IMR-90 (cell line): Measurements from ENCODE around the gene MNS1. TPM values are rescaled to one million over a fixed set of nuclear protein-coding genes. Genes with fewer than 3 reads are reported as not detected.

Source experiments
- ATAC-seq: fragments of 200-7000 bp; cut with Tn5 transposase; 2 replicates; pipeline ENCODE4 v1.9.1; 2020; ENCODE audit warnings: low read depth, mild to moderate bottlenecking, moderate library complexity
- BruUV-seq: library from RNA; stranded (reverse); fragments of 400-500 nt; replicated peaks from 2 replicates; lab custom pipeline; 2021; lab: Mats Ljungman, UMichigan
- CTCF ChIA-PET: fragments of 300-600 bp; formaldehyde crosslinking; extraction: SDS; loops from one replicate; lab custom pipeline; 2021; ENCODE audit warnings: antibody characterized with exemption; lab: Yijun Ruan, JAX
- POLR2A ChIA-PET: fragments of 300-600 bp; sonication (Branson Sonifier 250); formaldehyde crosslinking; loops from one replicate; lab custom pipeline; 2022; ENCODE audit warnings: antibody characterized with exemption; ENCODE audit not compliant: unreplicated experiment; lab: Charles Lee
- DNase-seq: peaks from one replicate; pipeline ENCODE4 v3.0.0; 2013
- H2AFZ ChIP-seq: replicated peaks from 2 replicates; pipeline ENCODE3; 2013; ENCODE audit warnings: low read length, mild to moderate bottlenecking; ENCODE audit not compliant: poor library complexity
- H2AK5ac ChIP-seq: 2 replicates; pipeline ENCODE4 v1.6.1; 2013; ENCODE audit warnings: low read depth, low read length, inconsistent platforms
- H2AK9ac ChIP-seq: replicated peaks from 2 replicates; pipeline ENCODE3; 2013; ENCODE audit warnings: mild to moderate bottlenecking, low read depth, low read length, moderate library complexity; ENCODE audit not compliant: poor library complexity
- H2BK120ac ChIP-seq: 2 replicates; pipeline ENCODE4 v1.6.1; 2013; ENCODE audit warnings: low read depth, low read length, inconsistent platforms
- H2BK15ac ChIP-seq: 3 replicates; pipeline ENCODE4 v1.6.1; 2013; ENCODE audit warnings: low read depth, low read length, inconsistent platforms
- H2BK20ac ChIP-seq: 2 replicates; pipeline ENCODE4 v1.6.1; 2013; ENCODE audit warnings: low read depth, mild to moderate bottlenecking, inconsistent platforms, low read length, moderate library complexity
- H2BK5ac ChIP-seq: 2 replicates; pipeline ENCODE4 v1.6.1; 2013; ENCODE audit warnings: mild to moderate bottlenecking, low read depth, low read length, inconsistent platforms; ENCODE audit not compliant: poor library complexity, severe bottlenecking
- H3K14ac ChIP-seq: replicated peaks from 2 replicates; pipeline ENCODE4 v1.6.1; 2013; ENCODE audit warnings: low read depth, low read length, inconsistent platforms
- H3K18ac ChIP-seq: 2 replicates; pipeline ENCODE4 v1.6.1; 2013; ENCODE audit warnings: low read depth, low read length, control low read depth
- H3K23ac ChIP-seq: 2 replicates; pipeline ENCODE4 v1.6.1; 2013; ENCODE audit warnings: low read depth, low read length, inconsistent platforms
- H3K27ac ChIP-seq: 2 replicates; pipeline ENCODE4 v1.5.1; 2013; ENCODE audit warnings: mild to moderate bottlenecking, control low read depth, low read length; ENCODE audit not compliant: insufficient read depth
- H3K27me3 ChIP-seq: 2 replicates; pipeline ENCODE4 v1.6.1; 2013; ENCODE audit warnings: low read length; ENCODE audit not compliant: control insufficient read depth, insufficient read depth
- H3K36me3 ChIP-seq: 2 replicates; pipeline ENCODE4 v1.6.1; 2013; ENCODE audit warnings: low read length, mixed read lengths; ENCODE audit not compliant: control insufficient read depth, insufficient read depth
- H3K4ac ChIP-seq: 2 replicates; pipeline ENCODE4 v1.6.1; 2013; ENCODE audit warnings: low read depth, low read length, inconsistent platforms
- H3K4me1 ChIP-seq: 2 replicates; pipeline ENCODE4 v1.6.1; 2013; ENCODE audit warnings: low read length, mixed read lengths; ENCODE audit not compliant: control insufficient read depth, insufficient read depth
- H3K4me2 ChIP-seq: 2 replicates; pipeline ENCODE4 v1.6.1; 2013; ENCODE audit warnings: low read depth, mild to moderate bottlenecking, control low read depth, low read length, moderate library complexity
- H3K4me3 ChIP-seq: 2 replicates; pipeline ENCODE4 v1.5.1; 2013; ENCODE audit warnings: low read depth, mild to moderate bottlenecking, control low read depth, low read length, moderate library complexity; ENCODE audit not compliant: insufficient read depth
- H3K56ac ChIP-seq: 2 replicates; pipeline ENCODE4 v1.6.1; 2013; ENCODE audit warnings: low read length, inconsistent platforms; ENCODE audit not compliant: insufficient read depth; ENCODE audit errors: extremely low read depth
- H3K79me1 ChIP-seq, 2 experiments: 2 replicates each; pipeline ENCODE4 v1.6.1; 2013; ENCODE audit warnings: low read length in 2 of 2, inconsistent platforms in 1 of 2, low read depth in 1 of 2
- H3K9ac ChIP-seq: 2 replicates; pipeline ENCODE4 v1.6.1; 2013; ENCODE audit warnings: low read depth, low read length, control low read depth
- H3K9me1 ChIP-seq: 2 replicates; pipeline ENCODE4 v1.6.1; 2013; ENCODE audit warnings: low read length, inconsistent platforms; ENCODE audit not compliant: insufficient read depth
- H3K9me3 ChIP-seq: 2 replicates; pipeline ENCODE4 v1.6.1; 2013; ENCODE audit warnings: low read length; ENCODE audit not compliant: control insufficient read depth, insufficient read depth
- H4K20me1 ChIP-seq: 2 replicates; pipeline ENCODE4 v1.6.1; 2013; ENCODE audit warnings: low read length, inconsistent platforms; ENCODE audit not compliant: insufficient read depth
- H4K5ac ChIP-seq: 2 replicates; pipeline ENCODE4 v1.6.1; 2013; ENCODE audit warnings: mild to moderate bottlenecking, low read depth, low read length, control low read depth
- H4K8ac ChIP-seq, 2 experiments: 2 replicates each; pipeline ENCODE4 v1.6.1; 2013; ENCODE audit warnings: low read depth in 2 of 2, low read length in 2 of 2, control low read depth in 1 of 2, inconsistent platforms in 1 of 2
- H4K91ac ChIP-seq: 2 replicates; pipeline ENCODE4 v1.6.1; 2013; ENCODE audit warnings: low read depth, low read length, inconsistent platforms; ENCODE audit not compliant: insufficient read depth
- CHD1 ChIP-seq: IDR thresholded peaks from 2 replicates; pipeline ENCODE4 v1.6.1; 2012; ENCODE audit warnings: low read depth, low read length, improper control_type of control experiment
- FOS ChIP-seq: fragments of 150-350 bp; IDR thresholded peaks from 2 replicates; pipeline ENCODE4 v1.6.1; 2016; ENCODE audit warnings: low read depth, low read length
- MAFK ChIP-seq: IDR thresholded peaks from 2 replicates; pipeline ENCODE4 v1.6.1; 2012; ENCODE audit warnings: low read depth, low read length, improper control_type of control experiment
- MXI1 ChIP-seq: IDR thresholded peaks from 2 replicates; pipeline ENCODE4 v1.6.1; 2012; ENCODE audit warnings: low read depth, mild to moderate bottlenecking, low read length, moderate library complexity, borderline replicate concordance
- NFE2L2 ChIP-seq: fragments of 150-350 bp; IDR thresholded peaks from 2 replicates; pipeline ENCODE4 v1.6.1; 2016; ENCODE audit warnings: low read depth, mild to moderate bottlenecking, low read length
- RAD21 ChIP-seq: IDR thresholded peaks from 2 replicates; pipeline ENCODE4 v1.6.1; 2012; ENCODE audit warnings: low read length, improper control_type of control experiment
- RFX5 ChIP-seq: IDR thresholded peaks from 2 replicates; pipeline ENCODE4 v1.8.0; 2012; ENCODE audit warnings: low read depth, mild to moderate bottlenecking, low read length, moderate library complexity
- WGBS, 2 experiments: methylation state at CpG; one replicate each; pipeline versions ENCODE4 v1.1.5 to v1.1.7; 2013; ENCODE audit warnings: missing lambda C conversion rate in 2 of 2; ENCODE audit not compliant: insufficient read length in 1 of 2; ENCODE audit errors: extremely low coverage in 2 of 2; 5-methylcytosine and 5-hydroxymethylcytosine counted together
- dilution Hi-C: fragments of 300-500 bp; cut with HindIII; formaldehyde crosslinking; loops from one replicate; pipeline ENCODE4 v1.14.3; 2018; ENCODE audit warnings: low sequenced_read_pairs; ENCODE audit not compliant: unreplicated experiment
- in situ Hi-C: fragments of 300-500 bp; cut with MboI; formaldehyde crosslinking; loops from 3 replicates; pipeline ENCODE4 v1.14.3; 2019; ENCODE audit warnings: low sequenced_read_pairs, inconsistent platforms, mixed read lengths
- intact Hi-C: fragments of 100-400 bp; cut with micrococcal nuclease; formaldehyde crosslinking; loops from 2 replicates; pipeline ENCODE4 v1.10.0; 2022
- polyA plus RNA-seq, 3 experiments: library from polyadenylated mRNA; depleted of rRNA; stranded (reverse); fragments of >200 nt; gene quantifications; 2 replicates each; pipeline ENCODE4 v1.2.3, GENCODE V29; 2012; ENCODE audit warnings: low replicate concordance in 1 of 3
- total RNA-seq: library from RNA; depleted of rRNA; stranded (reverse); fragments of >200 nt; gene quantifications from 2 replicates; pipeline ENCODE4 v1.2.3, GENCODE V29; 2012
- TF ChIP-seq, protein P1 (sequence below): fragments of 150-350 bp; IDR thresholded peaks from 2 replicates; pipeline ENCODE4 v1.6.1; 2016; ENCODE audit warnings: low read depth, mild to moderate bottlenecking, low read length, moderate library complexity, borderline replicate concordance

MNS1 gene
- total and polyA plus RNA-seq, 2 of the 4 experiments (the other 2 are of a cell fraction) = 0.36 to 0.84 TPM

DNA sequence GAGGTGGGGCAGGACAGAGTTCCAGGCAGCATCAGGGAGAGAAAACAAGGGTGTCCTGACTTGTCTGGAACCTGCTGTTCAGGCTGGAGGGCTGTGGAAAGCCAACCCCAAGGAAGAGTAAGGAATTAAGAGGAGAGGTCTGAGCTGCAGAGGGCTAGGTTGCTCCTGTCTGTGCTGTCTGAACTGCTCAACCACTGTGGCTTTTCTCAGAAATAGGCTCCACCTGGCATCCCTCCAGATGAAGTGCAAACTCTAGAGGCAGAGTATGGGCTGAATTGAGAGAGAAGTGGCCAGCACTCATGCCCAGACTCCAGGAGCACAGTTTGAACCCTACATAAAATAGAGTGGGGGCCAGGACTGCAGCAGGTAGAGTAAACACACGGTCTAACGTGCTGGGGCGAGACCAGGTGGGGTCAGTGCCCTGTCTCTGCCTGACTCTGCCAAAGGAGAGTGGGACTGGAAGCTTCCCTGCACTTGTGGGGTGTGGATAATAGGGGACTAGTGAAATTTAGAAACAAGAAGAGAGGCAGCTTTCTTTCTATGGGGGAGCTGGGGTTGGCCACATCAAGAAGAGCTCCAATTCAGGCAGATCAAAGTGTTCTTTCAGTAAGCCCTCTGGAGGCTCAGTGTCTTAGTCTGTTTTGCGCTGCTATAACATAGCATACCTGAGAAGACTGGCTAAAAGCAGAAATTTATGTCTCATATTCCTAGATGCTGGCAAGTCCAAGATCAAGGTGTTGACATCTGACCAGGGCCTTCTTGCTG lies 28.0 kb upstream of the MNS1 start:
- H3K14ac ChIP-seq = no peak overlapping the region
- no peak overlapping the region for H2BK5ac ChIP-seq
- H2AK5ac ChIP-seq = no peak overlapping the region
- H2BK15ac ChIP-seq = no peak overlapping the region
- CTCF ChIA-PET = interaction anchor here (0.7 to 1.1 kb wide), 4 partner anchors 377 to 813 kb away, joined by 3 to 5 read pairs (median 4); no protein-coding TSS in a partner anchor
- peaks cover 28% of the 10 kb centered on the region for H3K27me3 ChIP-seq
- no peak overlapping the region for H2BK120ac ChIP-seq
- H3K36me3 ChIP-seq = no peaks in the 10 kb centered on the region
- H3K4me2 ChIP-seq = no peak overlapping the region
- WGBS, 2 experiments = 67% methylated on average over 3 of the region's 4 CpGs; no CpG with 5 or more reads in 1 of the 2 experiments
- no peaks in the 10 kb centered on the region for H3K79me1 ChIP-seq
- H3K56ac ChIP-seq = no peak overlapping the region
- no peak overlapping the region for H4K5ac ChIP-seq
- TF ChIP-seq, protein P1, sequence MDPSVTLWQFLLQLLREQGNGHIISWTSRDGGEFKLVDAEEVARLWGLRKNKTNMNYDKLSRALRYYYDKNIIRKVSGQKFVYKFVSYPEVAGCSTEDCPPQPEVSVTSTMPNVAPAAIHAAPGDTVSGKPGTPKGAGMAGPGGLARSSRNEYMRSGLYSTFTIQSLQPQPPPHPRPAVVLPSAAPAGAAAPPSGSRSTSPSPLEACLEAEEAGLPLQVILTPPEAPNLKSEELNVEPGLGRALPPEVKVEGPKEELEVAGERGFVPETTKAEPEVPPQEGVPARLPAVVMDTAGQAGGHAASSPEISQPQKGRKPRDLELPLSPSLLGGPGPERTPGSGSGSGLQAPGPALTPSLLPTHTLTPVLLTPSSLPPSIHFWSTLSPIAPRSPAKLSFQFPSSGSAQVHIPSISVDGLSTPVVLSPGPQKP = no peak
- no peak for TF ChIP-seq RFX5
- TF ChIP-seq RAD21 = no peak
- TF ChIP-seq MXI1 = no peak
- TF ChIP-seq MAFK = no peak
- no peak for TF ChIP-seq CHD1
- no peak for TF ChIP-seq FOS
- no peak for TF ChIP-seq NFE2L2
- H3K9me3 ChIP-seq = no peaks in the 10 kb centered on the region
- H3K9ac ChIP-seq = no peak overlapping the region
- no peaks in the 10 kb centered on the region for H3K9me1 ChIP-seq
- in situ Hi-C loops = loop anchor here (10.0 kb wide), 4 partner anchors 642 to 1032 kb away; no protein-coding TSS in a partner anchor
- H3K27ac ChIP-seq = no peak overlapping the region
- no peak overlapping the region for H3K18ac ChIP-seq
- no peak overlapping the region for H2AK9ac ChIP-seq
- H3K4ac ChIP-seq = no peak overlapping the region
- BruUV-seq = no TSS peak
- H4K8ac ChIP-seq = no peak overlapping the region
- no peak overlapping the region for H4K91ac ChIP-seq
- ATAC-seq (no peak), DNase-seq (no peak)
- H2AFZ ChIP-seq = no peak overlapping the region
- dilution Hi-C loops = loop anchor here (25.0 kb wide), 2 partner anchors 644 to 769 kb away; no protein-coding TSS in a partner anchor
- no peak overlapping the region for H3K4me3 ChIP-seq
- no peak overlapping the region for H3K23ac ChIP-seq
- POLR2A ChIA-PET = no interaction called here
- H3K4me1 ChIP-seq = no peaks in the 10 kb centered on the region
- no peak overlapping the region for H2BK20ac ChIP-seq
- intact Hi-C loops = loop anchor here (5.0 kb wide), 1 partner anchor 654 kb away; no protein-coding TSS in a partner anchor
- H4K20me1 ChIP-seq = no peaks in the 10 kb centered on the region
